Spleen (tissue), 11 donors: Measurements from ENCODE around the gene CHL1. TPM values are rescaled to one million over a fixed set of nuclear protein-coding genes. Genes with fewer than 3 reads are reported as not detected.
"Not testable (repeated sequence)": the region's sequence is repeated elsewhere in the genome, so short reads cannot be mapped to it uniquely, and the experiment has no call there.

Experiments used
- DNase-seq: peaks from one replicate; pipeline ENCODE4 v3.0.0-alpha.2; 2020
- H3K27ac ChIP-seq, 8 donors: fragments of 200-600 bp; sonication (generic) in 7 of 8; 1 replicate in 4 of 8; 2 replicates in 4 of 8; pipeline versions ENCODE4 v1.5.0 to v1.8.0; 2016 to 2021; ENCODE audit warnings: inconsistent platforms in 4 of 8, mild to moderate bottlenecking in 4 of 8, moderate library complexity in 1 of 8
- H3K27me3 ChIP-seq, 7 donors: fragments of 200-600 bp; sonication (generic) in 6 of 7; replicated peaks in 1 of 7; 1 replicate in 4 of 7; 2 replicates in 3 of 7; pipeline versions ENCODE4 v1.5.0 to v1.8.0; 2016 to 2021; ENCODE audit warnings: inconsistent platforms in 3 of 7, mild to moderate bottlenecking in 1 of 7
- H3K36me3 ChIP-seq, 6 donors: fragments of 200-600 bp; sonication (generic) in 5 of 6; 1 replicate in 4 of 6; 2 replicates in 2 of 6; pipeline versions ENCODE4 v1.5.0 to v1.8.0; 2016 to 2021; ENCODE audit warnings: inconsistent platforms in 2 of 6
- H3K4me1 ChIP-seq, 6 donors: fragments of 200-600 bp; sonication (generic) in 5 of 6; 1 replicate in 3 of 6; 2 replicates in 3 of 6; pipeline versions ENCODE4 v1.5.0 to v1.8.0; 2016 to 2021; ENCODE audit warnings: inconsistent platforms in 3 of 6
- H3K4me3 ChIP-seq, 8 donors: fragments of 200-600 bp; sonication (generic) in 7 of 8; 1 replicate in 4 of 8; 2 replicates in 4 of 8; pipeline versions ENCODE4 v1.5.0 to v1.8.0; 2016 to 2021; ENCODE audit warnings: inconsistent platforms in 4 of 8, mild to moderate bottlenecking in 4 of 8, moderate library complexity in 2 of 8
- H3K9me3 ChIP-seq, 8 donors: fragments of 200-600 bp; sonication (generic) in 7 of 8; 1 replicate in 4 of 8; 2 replicates in 4 of 8; pipeline versions ENCODE4 v1.5.0 to v1.8.0; 2016 to 2021; ENCODE audit warnings: inconsistent platforms in 4 of 8
- CTCF ChIP-seq, 11 experiments: fragments of 200-600 bp in 7 of 11; fragments of 450-650 bp in 4 of 11; sonication (generic) in 4 of 11; IDR thresholded peaks in 8 of 11; conservative IDR thresholded peaks in 3 of 11; 1 replicate in 7 of 11; 2 replicates in 4 of 11; pipeline versions ENCODE4 v1.4.0 to v1.8.0; 2016 to 2021; ENCODE audit warnings: antibody characterized with exemption in 11 of 11, inconsistent platforms in 4 of 11, mild to moderate bottlenecking in 1 of 11
- POLR2A ChIP-seq, 3 donors: fragments of 450-650 bp; IDR thresholded peaks; one replicate each; pipeline ENCODE4 v1.5.1; 2017; ENCODE audit warnings: antibody characterized with exemption in 3 of 3, mild to moderate bottlenecking in 1 of 3
- POLR2AphosphoS5 ChIP-seq, 3 donors: sonication (generic); formaldehyde crosslinking; IDR thresholded peaks; one replicate each; pipeline ENCODE4 v1.5.1; 2017; ENCODE audit warnings: antibody characterized with exemption in 3 of 3
- WGBS, 5 donors: extraction: QIAGEN DNeasy Blood & Tissue Kit in 3 of 5; methylation state at CpG; one replicate each; pipeline versions ENCODE4 v1.1.5 to v1.1.7; 2013 to 2018; 5-methylcytosine and 5-hydroxymethylcytosine counted together
- intact Hi-C: fragments of 100-400 bp; cut with DNase I; formaldehyde crosslinking; loops from one replicate; pipeline ENCODE4 v1.15.0; 2023; ENCODE audit warnings: low total_unique reads
- polyA plus RNA-seq, 3 donors: library from polyadenylated mRNA; stranded (reverse); fragments of 200-250 nt; gene quantifications; one replicate each; pipeline ENCODE4 v1.2.1, GENCODE V29; 2013
- total RNA-seq, 7 donors: library from RNA; depleted of rRNA in 3 of 7; stranded (reverse); fragments of >200 nt in 3 of 7; fragmentation: NEBNext Ultra II Directional in 4 of 7; extraction: Animal tissue kit (Norgen Biotek cat#: 25700) in 4 of 7; gene quantifications; one replicate each; pipeline versions ENCODE4 v1.1.0 to v1.2.1, GENCODE V29; 2016 to 2021
- donor health status: healthy with polysubstance abuse.
- donor health status: DM: no; HTN: no; CAD: no; lungs with moderate emphysema.
- donor health status: DM: no; HTN: no; CAD: no.
- donor health status: Bipolar disorder and iron deficiency.
- donor health status: healthy.
- donor health status: DM: no; HTN: no; CAD: no.
- donor health status: DM: yes; HTN: yes; CAD: no.

The CHL1 gene
- total and polyA plus RNA-seq, 10 donors, result 3.3 to 20.6 (median 12.8) TPM

- no peaks in the 10 kb centered on the region for H3K4me1 ChIP-seq
- H3K27me3 ChIP-seq, result no peaks in the 10 kb centered on the region
- intact Hi-C loops, result no loop called here
- peaks cover 0 to 29% (median 19%) of the 10 kb centered on the region in 8 donors for H3K9me3 ChIP-seq
- DNase-seq, result no peak
- H3K27ac ChIP-seq, result no peak overlapping the region
- no peak overlapping the region for H3K4me3 ChIP-seq
- TF ChIP-seq POLR2AphosphoS5 (IDR thresholded peaks at IDR 0.05), result no peak
- no peak for TF ChIP-seq POLR2A (IDR thresholded peaks at IDR 0.05)
- no peak for TF ChIP-seq CTCF (IDR thresholded peaks at IDR 0.05 in 8 of 11, conservative IDR thresholded peaks at IDR 0.05 in 3 of 11)
- no peaks in the 10 kb centered on the region for H3K36me3 ChIP-seq
- 44 to 74% (median 63%) methylated on average over 1 of the region's 1 CpG for WGBS, 5 donors
Measured at GRCh38 chr3:365268-365667, 168.7 kb downstream of the CHL1 start.

- H3K4me3 ChIP-seq, H3K36me3 ChIP-seq, DNase-seq, H3K27ac ChIP-seq, H3K4me1 ChIP-seq, intact Hi-C loops, H3K27me3 ChIP-seq: not testable (repeated sequence)
- WGBS, 5 donors, result 74 to 84% (median 79%) methylated on average over 7 of the region's 7 CpGs
- H3K9me3 ChIP-seq, result peaks cover 0 to 39% (median 19%) of the 10 kb centered on the region in 8 donors
Measured at GRCh38 chr3:366253-366652, 169.7 kb downstream of the CHL1 start.

- H3K4me3 ChIP-seq, result no peak overlapping the region
- intact Hi-C loops, result no loop called here
- no peaks in the 10 kb centered on the region for H3K27me3 ChIP-seq
- no peaks in the 10 kb centered on the region for H3K36me3 ChIP-seq
- H3K4me1 ChIP-seq, result peaks cover 0 to 9% (median 0%) of the 10 kb centered on the region in 6 donors
- DNase-seq, result peak; percentile 61
- TF ChIP-seq POLR2A (IDR thresholded peaks at IDR 0.05) (no peak), POLR2AphosphoS5 (IDR thresholded peaks at IDR 0.05) (peak in 1 of 3 donors; percentile 11), CTCF (IDR thresholded peaks at IDR 0.05 in 8 of 11, conservative IDR thresholded peaks at IDR 0.05 in 3 of 11) (no peak)
- WGBS, 5 donors, result 55 to 90% (median 71%) methylated on average over 5 to 6 of the region's 6 CpGs
- peaks cover 0 to 32% (median 12%) of the 10 kb centered on the region in 8 donors for H3K9me3 ChIP-seq
- no peak overlapping the region for H3K27ac ChIP-seq
Measured at GRCh38 chr3:373193-373779, 176.7 kb downstream of the CHL1 start.

- peaks cover 0 to 9% (median 0%) of the 10 kb centered on the region in 6 donors for H3K4me1 ChIP-seq
- H3K9me3 ChIP-seq, result peaks cover 0 to 20% (median 2%) of the 10 kb centered on the region in 8 donors
- no peaks in the 10 kb centered on the region for H3K36me3 ChIP-seq
- H3K27ac ChIP-seq, result no peak overlapping the region
- intact Hi-C loops, result no loop called here
- H3K4me3 ChIP-seq, result no peak overlapping the region
- WGBS, 5 donors, result 21 to 61% (median 36%) methylated on average over 1 of the region's 1 CpG
- DNase-seq, result no peak
- no peaks in the 10 kb centered on the region for H3K27me3 ChIP-seq
- TF ChIP-seq POLR2AphosphoS5 (IDR thresholded peaks at IDR 0.05) (no peak), POLR2A (IDR thresholded peaks at IDR 0.05) (no peak), CTCF (IDR thresholded peaks at IDR 0.05 in 8 of 11, conservative IDR thresholded peaks at IDR 0.05 in 3 of 11) (no peak)
Measured at GRCh38 chr3:374459-374858, 177.9 kb downstream of the CHL1 start.
